ENCODE results near the gene RCOR1. TPM values are rescaled to one million over a fixed set of nuclear protein-coding genes. Genes with fewer than 3 reads are reported as not detected.

The RCOR1 gene
- total RNA-seq, 1 experiment from 2014 or later: 102 TPM

- DNase-seq (ENCODE audit: low spot score): no peak
- H3K27ac ChIP-seq (ENCODE audit: low read depth, low read length, poor library complexity, severe bottlenecking): peak overlapping the region; percentile 64
- ChIA-PET CTCF (interaction anchor here (0.6 kb wide), 2 partner anchors 15 to 26 kb away, joined by 3 to 13 read pairs; no protein-coding TSS in a partner anchor), POLR2A (ENCODE audit: low non-redundant PET) (interaction anchor here (0.6 kb wide), 1 partner anchor 98 kb away, joined by 5 read pairs; no protein-coding TSS in a partner anchor)
- BruUV-seq (replicated peaks): no TSS peak
- H3K4me3 ChIP-seq (ENCODE audit: low read depth, low read length, poor library complexity, severe bottlenecking): no peak overlapping the region
- peaks cover 8% of the 10 kb centered on the region for H3K9me3 ChIP-seq (ENCODE audit: low read depth, low read length, poor library complexity, severe bottlenecking)
- intact Hi-C loops (cut with micrococcal nuclease; ENCODE audit: unreplicated experiment): no loop called here
- H3K36me3 ChIP-seq (ENCODE audit: insufficient read depth, low read length, poor library complexity, severe bottlenecking): peaks cover 7% of the 10 kb centered on the region
- H3K4me1 ChIP-seq (ENCODE audit: insufficient read depth, low read length, poor library complexity, severe bottlenecking): peaks cover 54% of the 10 kb centered on the region
- H3K27me3 ChIP-seq (replicated peaks; ENCODE audit: insufficient read depth, low read depth, low read length, poor library complexity): no peaks in the 10 kb centered on the region
- no peak for TF ChIP-seq EZH2 (IDR thresholded peaks at IDR 0.05; ENCODE audit: borderline replicate concordance, low read depth, low read length, poor library complexity, severe bottlenecking)
- no peak for TF ChIP-seq CTCF (conservative IDR thresholded peaks at IDR 0.05; ENCODE audit: low read depth, low read length)
These were observed 103.9 kb downstream of the RCOR1 start for GRCh38 chr14:102696332-102696731.

- DNase-seq (ENCODE audit: low spot score): no peak
- Histone ChIP-seq H3K4me3 (ENCODE audit: low read depth, low read length, poor library complexity, severe bottlenecking) (no peak overlapping the region), H3K9me3 (ENCODE audit: low read depth, low read length, poor library complexity, severe bottlenecking) (peaks cover 9% of the 10 kb centered on the region), H3K27ac (ENCODE audit: low read depth, low read length, poor library complexity, severe bottlenecking) (peak overlapping the region; percentile 64), H3K27me3 (replicated peaks; ENCODE audit: insufficient read depth, low read depth, low read length, poor library complexity) (no peaks in the 10 kb centered on the region), H3K4me1 (ENCODE audit: insufficient read depth, low read length, poor library complexity, severe bottlenecking) (peaks cover 48% of the 10 kb centered on the region), H3K36me3 (ENCODE audit: insufficient read depth, low read length, poor library complexity, severe bottlenecking) (peaks cover 14% of the 10 kb centered on the region)
- TF ChIP-seq EZH2 (IDR thresholded peaks at IDR 0.05; ENCODE audit: borderline replicate concordance, low read depth, low read length, poor library complexity, severe bottlenecking): no peak
- TF ChIP-seq CTCF (conservative IDR thresholded peaks at IDR 0.05; ENCODE audit: low read depth, low read length): no peak
- CTCF ChIA-PET: interaction anchor here (0.6 kb wide), 1 partner anchor 27 kb away, joined by 3 read pairs; no protein-coding TSS in a partner anchor
- BruUV-seq (replicated peaks): no TSS peak
- POLR2A ChIA-PET (ENCODE audit: low non-redundant PET): no interaction called here
- intact Hi-C loops (cut with micrococcal nuclease; ENCODE audit: unreplicated experiment): no loop called here
These were observed 104.5 kb downstream of the RCOR1 start for GRCh38 chr14:102696856-102697495.

- H3K27me3 ChIP-seq (replicated peaks; ENCODE audit: insufficient read depth, low read depth, low read length, poor library complexity): no peaks in the 10 kb centered on the region
- ChIA-PET POLR2A (ENCODE audit: low non-redundant PET) (no interaction called here), CTCF (no interaction called here)
- TF ChIP-seq EZH2 (IDR thresholded peaks at IDR 0.05; ENCODE audit: borderline replicate concordance, low read depth, low read length, poor library complexity, severe bottlenecking) (no peak), CTCF (conservative IDR thresholded peaks at IDR 0.05; ENCODE audit: low read depth, low read length) (no peak)
- H3K36me3 ChIP-seq (ENCODE audit: insufficient read depth, low read length, poor library complexity, severe bottlenecking): peaks cover 19% of the 10 kb centered on the region
- H3K9me3 ChIP-seq (ENCODE audit: low read depth, low read length, poor library complexity, severe bottlenecking): peaks cover 9% of the 10 kb centered on the region
- H3K4me3 ChIP-seq (ENCODE audit: low read depth, low read length, poor library complexity, severe bottlenecking): no peak overlapping the region
- DNase-seq (ENCODE audit: low spot score): no peak
- H3K27ac ChIP-seq (ENCODE audit: low read depth, low read length, poor library complexity, severe bottlenecking): peak overlapping the region; percentile 64
- BruUV-seq (replicated peaks): no TSS peak
- H3K4me1 ChIP-seq (ENCODE audit: insufficient read depth, low read length, poor library complexity, severe bottlenecking): peaks cover 43% of the 10 kb centered on the region
- intact Hi-C loops (cut with micrococcal nuclease; ENCODE audit: unreplicated experiment): no loop called here
These were observed 105.1 kb downstream of the RCOR1 start for GRCh38 chr14:102697501-102697900.
